T-helper 9 cell (primary cell): ENCODE data around the gene NRXN3.

Source experiments
- DNase-seq: peaks from one replicate; pipeline ENCODE4 v3.0.0-alpha.2; 2020

Gene NRXN3

GRCh38 chr14:78598046-78598920, 428.1 kb downstream of the NRXN3 start:
- peak; percentile 6 for DNase-seq

- no peak for DNase-seq
Measured at GRCh38 chr14:78605025-78605762, 435.0 kb downstream of the NRXN3 start.

- no peak for DNase-seq
Measured at GRCh38 chr14:78605897-78606500, 435.8 kb downstream of the NRXN3 start.

GRCh38 chr14:78608998-78609787, 439.0 kb downstream of the NRXN3 start:
- DNase-seq: no peak

GRCh38 chr14:78610994-78611393, 440.8 kb downstream of the NRXN3 start:
- DNase-seq: no peak

- DNase-seq: no peak
Measured at GRCh38 chr14:78611796-78612571, 441.8 kb downstream of the NRXN3 start.

GRCh38 chr14:78612666-78613065, 442.5 kb downstream of the NRXN3 start:
- no peak for DNase-seq

- no peak for DNase-seq
Measured at GRCh38 chr14:78614593-78614992, 444.4 kb downstream of the NRXN3 start.

GRCh38 chr14:78617735-78618134, 447.6 kb downstream of the NRXN3 start:
- DNase-seq: no peak

GRCh38 chr14:78618368-78618767, 448.2 kb downstream of the NRXN3 start:
- DNase-seq: no peak

GRCh38 chr14:78627114-78627513, 456.9 kb downstream of the NRXN3 start:
- DNase-seq: no peak

- no peak for DNase-seq
Measured at GRCh38 chr14:78631551-78631950, 461.4 kb downstream of the NRXN3 start.

GRCh38 chr14:78633752-78634151, 463.6 kb downstream of the NRXN3 start:
- no peak for DNase-seq

GRCh38 chr14:78637489-78637888, 467.3 kb downstream of the NRXN3 start:
- no peak for DNase-seq

GRCh38 chr14:78637908-78638475, 467.8 kb downstream of the NRXN3 start:
- DNase-seq: no peak

GRCh38 chr14:78638926-78639325, 468.8 kb downstream of the NRXN3 start:
- no peak for DNase-seq

GRCh38 chr14:78644824-78645559, 474.8 kb downstream of the NRXN3 start:
- no peak for DNase-seq

GRCh38 chr14:78652727-78653126, 482.6 kb downstream of the NRXN3 start:
- DNase-seq: no peak

GRCh38 chr14:78653173-78653572, 483.0 kb downstream of the NRXN3 start:
- no peak for DNase-seq

- DNase-seq: no peak
Measured at GRCh38 chr14:78657451-78657850, 487.3 kb downstream of the NRXN3 start.

- DNase-seq: no peak
Measured at GRCh38 chr14:78664841-78665240, 494.7 kb downstream of the NRXN3 start.
